WTC11 (cell line): ENCODE measurements around the gene MTARC1. TPM values are rescaled to one million over a fixed set of nuclear protein-coding genes. Genes with fewer than 3 reads are reported as not detected.

ENCODE experiments used
- ATAC-seq: fragments of 200-7000 bp; cut with Tn5 transposase; 2 replicates; pipeline ENCODE4 v1.10.0; 2021; ENCODE audit warnings: mild to moderate bottlenecking, moderate library complexity
- CTCF ChIA-PET: fragments of 300-600 bp; sonication (Branson Sonifier 250); formaldehyde crosslinking; loops from one replicate; lab custom pipeline; 2021; ENCODE audit warnings: antibody characterized with exemption; lab: Charles Lee
- POLR2A ChIA-PET: fragments of 350-600 bp; sonication (Branson Sonifier 250); formaldehyde crosslinking; loops from one replicate; lab custom pipeline; 2021; ENCODE audit warnings: antibody characterized with exemption; lab: Charles Lee
- DNase-seq: peaks from one replicate; pipeline ENCODE4 v3.0.0; 2021; ENCODE audit warnings: low spot score
- H3K27ac Mint-ChIP-seq: 2 replicates; pipeline ENCODE4 v1.8.0; 2021; ENCODE audit warnings: mixed read lengths
- H3K27me3 Mint-ChIP-seq: 2 replicates; pipeline ENCODE4 v1.8.0; 2021; ENCODE audit warnings: low read depth, mild to moderate bottlenecking, moderate library complexity, mixed read lengths
- H3K36me3 Mint-ChIP-seq: 2 replicates; pipeline ENCODE4 v1.8.0; 2021; ENCODE audit warnings: mixed read lengths
- H3K4me1 Mint-ChIP-seq: 2 replicates; pipeline ENCODE4 v1.8.0; 2022; ENCODE audit warnings: mixed read lengths
- H3K4me3 Mint-ChIP-seq: 2 replicates; pipeline ENCODE4 v1.8.0; 2021; ENCODE audit warnings: mild to moderate bottlenecking, moderate library complexity, mixed read lengths
- H3K9me3 Mint-ChIP-seq: 2 replicates; pipeline ENCODE4 v1.8.0; 2021; ENCODE audit warnings: mixed read lengths
- CREB1 ChIP-seq: sonication (generic); formaldehyde crosslinking; IDR thresholded peaks from 2 replicates; pipeline ENCODE4 v1.8.0; 2023; ENCODE audit warnings: mild to moderate bottlenecking, missing genetic modification reagents
- CREM ChIP-seq: sonication (generic); formaldehyde crosslinking; IDR thresholded peaks from 2 replicates; pipeline ENCODE4 v1.8.1; 2022; ENCODE audit warnings: mild to moderate bottlenecking, missing genetic modification reagents, moderate library complexity
- FOXJ3 ChIP-seq: sonication (generic); formaldehyde crosslinking; IDR thresholded peaks from 2 replicates; pipeline ENCODE4 v1.9.0; 2021; ENCODE audit warnings: missing genetic modification reagents, mild to moderate bottlenecking, borderline replicate concordance
- FOXP1 ChIP-seq: sonication (generic); formaldehyde crosslinking; IDR thresholded peaks from 2 replicates; pipeline ENCODE4 v1.8.0; 2022; ENCODE audit warnings: missing genetic modification reagents, mild to moderate bottlenecking, moderate library complexity, borderline replicate concordance
- GTF2I ChIP-seq: fragments of 250-450 bp; sonication (Bioruptor Pico); conservative IDR thresholded peaks from 2 replicates; pipeline ENCODE4 v1.4.0; 2021; ENCODE audit warnings: mild to moderate bottlenecking
- IRF2 ChIP-seq: sonication (generic); formaldehyde crosslinking; IDR thresholded peaks from 2 replicates; pipeline ENCODE4 v1.8.0; 2022; ENCODE audit warnings: low read depth, missing genetic modification reagents, borderline replicate concordance
- JAZF1 ChIP-seq: fragments of 250-450 bp; sonication (Bioruptor Pico); IDR thresholded peaks from 2 replicates; pipeline ENCODE4 v1.9.0; 2021; ENCODE audit warnings: moderate library complexity, mild to moderate bottlenecking, inconsistent platforms
- NFE2L1 ChIP-seq: sonication (generic); formaldehyde crosslinking; IDR thresholded peaks from 2 replicates; pipeline ENCODE4 v1.8.1; 2023; ENCODE audit warnings: missing genetic modification reagents
- NR1H2 ChIP-seq: sonication (generic); formaldehyde crosslinking; IDR thresholded peaks from 2 replicates; pipeline ENCODE4 v1.9.0; 2021; ENCODE audit warnings: mild to moderate bottlenecking, moderate library complexity, missing genetic modification reagents
- NR2C2 ChIP-seq: sonication (generic); formaldehyde crosslinking; IDR thresholded peaks from 2 replicates; pipeline ENCODE4 v1.8.0; 2022; ENCODE audit warnings: mild to moderate bottlenecking, missing genetic modification reagents
- TEAD4 ChIP-seq: sonication (generic); formaldehyde crosslinking; IDR thresholded peaks from 2 replicates; pipeline ENCODE4 v1.8.0; 2022; ENCODE audit warnings: mild to moderate bottlenecking, missing genetic modification reagents
- USF1 ChIP-seq: sonication (generic); formaldehyde crosslinking; IDR thresholded peaks from 2 replicates; pipeline ENCODE4 v1.8.0; 2022; ENCODE audit warnings: mild to moderate bottlenecking, missing genetic modification reagents
- USF2 ChIP-seq: sonication (generic); formaldehyde crosslinking; IDR thresholded peaks from 2 replicates; pipeline ENCODE4 v1.8.1; 2023; ENCODE audit warnings: mild to moderate bottlenecking, missing genetic modification reagents, moderate library complexity
- ZBTB21 ChIP-seq: sonication (generic); formaldehyde crosslinking; IDR thresholded peaks from 2 replicates; pipeline ENCODE4 v1.8.1; 2023; ENCODE audit warnings: mild to moderate bottlenecking, missing genetic modification reagents, borderline replicate concordance
- ZNF138 ChIP-seq: sonication (generic); formaldehyde crosslinking; conservative IDR thresholded peaks from 2 replicates; pipeline ENCODE4 v1.8.1; 2022; ENCODE audit warnings: mild to moderate bottlenecking, moderate library complexity, missing genetic modification reagents
- ZNF416 ChIP-seq: fragments of 250-450 bp; sonication (Bioruptor Pico); IDR thresholded peaks from 2 replicates; pipeline ENCODE4 v1.9.0; 2021; ENCODE audit warnings: mild to moderate bottlenecking, inconsistent platforms
- total RNA-seq: library from RNA; stranded (reverse); gene quantifications from 3 replicates; pipeline ENCODE4 v1.2.3, GENCODE V29; 2021
- TF ChIP-seq, protein P1 (sequence below): sonication (generic); formaldehyde crosslinking; IDR thresholded peaks from 2 replicates; pipeline ENCODE4 v1.8.0; 2022; ENCODE audit warnings: mild to moderate bottlenecking, missing genetic modification reagents
- TF ChIP-seq, protein P2 (sequence below): sonication (generic); formaldehyde crosslinking; IDR thresholded peaks from 2 replicates; pipeline ENCODE4 v1.8.0; 2022; ENCODE audit warnings: mild to moderate bottlenecking, missing genetic modification reagents
- TF ChIP-seq, protein P3 (sequence below): fragments of 250-450 bp; sonication (Bioruptor Pico); conservative IDR thresholded peaks from 2 replicates; pipeline ENCODE4 v1.9.0; 2021; ENCODE audit warnings: mild to moderate bottlenecking
- TF ChIP-seq, protein P4 (sequence below): fragments of 250-450 bp; sonication (Bioruptor Pico); IDR thresholded peaks from 2 replicates; pipeline ENCODE4 v1.9.0; 2021; ENCODE audit warnings: mild to moderate bottlenecking, borderline replicate concordance

The MTARC1 gene
- total RNA-seq, 1 experiment from 2014 or later = 25.8 TPM

GRCh38 chr1:220759147-220759546 lies 27.6 kb upstream of the MTARC1 start:
- no peaks in the 10 kb centered on the region for H3K4me1 Mint-ChIP-seq
- no peaks in the 10 kb centered on the region for H3K9me3 Mint-ChIP-seq
- no peak for DNase-seq
- H3K27me3 Mint-ChIP-seq = no peaks in the 10 kb centered on the region
- TF ChIP-seq IRF2 (no peak), NFE2L1 (no peak), NR1H2 (CRISPR knock-in tag) (no peak), GTF2I (CRISPR knock-in tag) (no peak), ZNF416 (no peak), FOXJ3 (CRISPR knock-in tag) (no peak), ZBTB21 (no peak), CREM (no peak), JAZF1 (CRISPR knock-in tag) (no peak), ZNF138 (CRISPR knock-in tag) (no peak), NR2C2 (no peak), TEAD4 (no peak), FOXP1 (no peak), USF1 (CRISPR knock-in tag) (no peak), USF2 (CRISPR knock-in tag) (no peak), CREB1 (CRISPR knock-in tag) (no peak)
- TF ChIP-seq, protein P1, sequence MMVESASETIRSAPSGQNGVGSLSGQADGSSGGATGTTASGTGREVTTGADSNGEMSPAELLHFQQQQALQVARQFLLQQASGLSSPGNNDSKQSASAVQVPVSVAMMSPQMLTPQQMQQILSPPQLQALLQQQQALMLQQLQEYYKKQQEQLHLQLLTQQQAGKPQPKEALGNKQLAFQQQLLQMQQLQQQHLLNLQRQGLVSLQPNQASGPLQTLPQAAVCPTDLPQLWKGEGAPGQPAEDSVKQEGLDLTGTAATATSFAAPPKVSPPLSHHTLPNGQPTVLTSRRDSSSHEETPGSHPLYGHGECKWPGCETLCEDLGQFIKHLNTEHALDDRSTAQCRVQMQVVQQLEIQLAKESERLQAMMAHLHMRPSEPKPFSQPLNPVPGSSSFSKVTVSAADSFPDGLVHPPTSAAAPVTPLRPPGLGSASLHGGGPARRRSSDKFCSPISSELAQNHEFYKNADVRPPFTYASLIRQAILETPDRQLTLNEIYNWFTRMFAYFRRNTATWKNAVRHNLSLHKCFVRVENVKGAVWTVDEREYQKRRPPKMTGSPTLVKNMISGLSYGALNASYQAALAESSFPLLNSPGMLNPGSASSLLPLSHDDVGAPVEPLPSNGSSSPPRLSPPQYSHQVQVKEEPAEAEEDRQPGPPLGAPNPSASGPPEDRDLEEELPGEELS = no peak
- TF ChIP-seq, protein P2, sequence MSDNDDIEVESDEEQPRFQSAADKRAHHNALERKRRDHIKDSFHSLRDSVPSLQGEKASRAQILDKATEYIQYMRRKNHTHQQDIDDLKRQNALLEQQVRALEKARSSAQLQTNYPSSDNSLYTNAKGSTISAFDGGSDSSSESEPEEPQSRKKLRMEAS = no peak
- TF ChIP-seq, protein P3, sequence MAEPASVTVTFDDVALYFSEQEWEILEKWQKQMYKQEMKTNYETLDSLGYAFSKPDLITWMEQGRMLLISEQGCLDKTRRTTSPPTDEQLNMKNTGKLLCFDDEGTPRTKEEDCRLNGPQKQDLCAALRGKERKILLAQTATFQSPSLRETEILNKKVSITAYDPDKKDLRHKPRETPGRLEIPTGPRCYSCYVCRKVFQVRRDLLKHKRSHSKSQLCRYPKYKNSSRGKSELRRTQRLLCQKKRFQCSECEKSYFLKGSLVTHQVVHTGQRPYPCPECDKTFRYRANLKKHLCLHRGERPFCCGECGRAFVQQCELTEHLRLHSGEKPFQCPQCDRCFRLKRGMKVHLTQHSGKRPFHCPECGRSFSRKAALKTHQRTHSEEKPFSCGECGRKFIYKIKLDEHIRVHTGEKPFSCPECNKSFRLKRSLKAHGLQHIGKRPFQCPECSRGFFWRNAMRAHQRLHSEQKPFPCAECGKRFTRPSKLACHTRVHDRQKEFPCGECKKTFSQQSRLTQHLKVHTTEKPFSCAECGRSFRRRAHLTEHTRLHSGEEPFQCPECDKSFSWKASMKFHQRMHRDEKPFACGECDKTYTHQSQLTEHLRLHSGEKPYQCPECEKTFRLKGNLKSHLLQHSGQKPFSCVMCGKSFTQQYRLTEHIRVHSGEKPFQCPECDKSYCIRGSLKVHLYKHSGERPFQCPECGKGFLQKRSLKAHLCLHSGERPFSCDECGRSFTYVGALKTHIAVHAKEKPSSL (CRISPR knock-in tag) = no peak
- TF ChIP-seq, protein P4, sequence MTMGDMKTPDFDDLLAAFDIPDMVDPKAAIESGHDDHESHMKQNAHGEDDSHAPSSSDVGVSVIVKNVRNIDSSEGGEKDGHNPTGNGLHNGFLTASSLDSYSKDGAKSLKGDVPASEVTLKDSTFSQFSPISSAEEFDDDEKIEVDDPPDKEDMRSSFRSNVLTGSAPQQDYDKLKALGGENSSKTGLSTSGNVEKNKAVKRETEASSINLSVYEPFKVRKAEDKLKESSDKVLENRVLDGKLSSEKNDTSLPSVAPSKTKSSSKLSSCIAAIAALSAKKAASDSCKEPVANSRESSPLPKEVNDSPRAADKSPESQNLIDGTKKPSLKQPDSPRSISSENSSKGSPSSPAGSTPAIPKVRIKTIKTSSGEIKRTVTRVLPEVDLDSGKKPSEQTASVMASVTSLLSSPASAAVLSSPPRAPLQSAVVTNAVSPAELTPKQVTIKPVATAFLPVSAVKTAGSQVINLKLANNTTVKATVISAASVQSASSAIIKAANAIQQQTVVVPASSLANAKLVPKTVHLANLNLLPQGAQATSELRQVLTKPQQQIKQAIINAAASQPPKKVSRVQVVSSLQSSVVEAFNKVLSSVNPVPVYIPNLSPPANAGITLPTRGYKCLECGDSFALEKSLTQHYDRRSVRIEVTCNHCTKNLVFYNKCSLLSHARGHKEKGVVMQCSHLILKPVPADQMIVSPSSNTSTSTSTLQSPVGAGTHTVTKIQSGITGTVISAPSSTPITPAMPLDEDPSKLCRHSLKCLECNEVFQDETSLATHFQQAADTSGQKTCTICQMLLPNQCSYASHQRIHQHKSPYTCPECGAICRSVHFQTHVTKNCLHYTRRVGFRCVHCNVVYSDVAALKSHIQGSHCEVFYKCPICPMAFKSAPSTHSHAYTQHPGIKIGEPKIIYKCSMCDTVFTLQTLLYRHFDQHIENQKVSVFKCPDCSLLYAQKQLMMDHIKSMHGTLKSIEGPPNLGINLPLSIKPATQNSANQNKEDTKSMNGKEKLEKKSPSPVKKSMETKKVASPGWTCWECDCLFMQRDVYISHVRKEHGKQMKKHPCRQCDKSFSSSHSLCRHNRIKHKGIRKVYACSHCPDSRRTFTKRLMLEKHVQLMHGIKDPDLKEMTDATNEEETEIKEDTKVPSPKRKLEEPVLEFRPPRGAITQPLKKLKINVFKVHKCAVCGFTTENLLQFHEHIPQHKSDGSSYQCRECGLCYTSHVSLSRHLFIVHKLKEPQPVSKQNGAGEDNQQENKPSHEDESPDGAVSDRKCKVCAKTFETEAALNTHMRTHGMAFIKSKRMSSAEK (CRISPR knock-in tag) = no peak
- ChIA-PET CTCF (no interaction called here), POLR2A (no interaction called here)
- H3K27ac Mint-ChIP-seq = no peak overlapping the region
- peaks cover 32% of the 10 kb centered on the region for H3K36me3 Mint-ChIP-seq
- H3K4me3 Mint-ChIP-seq = no peak overlapping the region
- no peak for ATAC-seq
